Testis (tissue), 3 donors: ENCODE measurements around the gene TAX1BP3. TPM values are rescaled to one million over a fixed set of nuclear protein-coding genes. Genes with fewer than 3 reads are reported as not detected.

Experiments used
- DNase-seq: peaks from one replicate; pipeline ENCODE4 v3.0.0-alpha.2; 2019
- H3K27ac ChIP-seq, 2 donors: fragments of 200-600 bp; sonication (generic); one replicate each; pipeline ENCODE4 v1.5.1; 2019
- H3K27me3 ChIP-seq: fragments of 200-600 bp; sonication (generic); one replicate; pipeline ENCODE4 v1.5.1; 2019
- H3K36me3 ChIP-seq: fragments of 200-600 bp; sonication (generic); one replicate; pipeline ENCODE4 v1.5.1; 2017; ENCODE audit warnings: low read depth; ENCODE audit errors: missing control alignments
- H3K4me1 ChIP-seq: fragments of 200-600 bp; sonication (generic); one replicate; pipeline ENCODE4 v1.5.1; 2019
- H3K4me3 ChIP-seq, 2 donors: fragments of 200-600 bp; sonication (generic); one replicate each; pipeline ENCODE4 v1.5.1; 2017 to 2019
- H3K9me3 ChIP-seq: fragments of 200-600 bp; sonication (generic); one replicate; pipeline ENCODE4 v1.5.1; 2017
- POLR2A ChIP-seq: fragments of 450-650 bp; IDR thresholded peaks from one replicate; pipeline ENCODE4 v1.6.1; 2017; ENCODE audit warnings: antibody characterized with exemption, mild to moderate bottlenecking, moderate library complexity
- WGBS, 2 donors: methylation state at CpG; one replicate each; pipeline ENCODE4 v1.1.5; 2018; 5-methylcytosine and 5-hydroxymethylcytosine counted together
- intact Hi-C: fragments of 100-400 bp; cut with DNase I; formaldehyde crosslinking; loops from one replicate; pipeline ENCODE4 v1.15.1; 2023; ENCODE audit warnings: low total_unique reads
- polyA plus RNA-seq: library from polyadenylated mRNA; stranded (reverse); fragments of 350-450 nt; fragmentation: Illumina TruSeq; extraction: RNeasy Lipid Tissue Mini Kit (QIAGEN cat#74804); gene quantifications from one replicate; pipeline ENCODE4 v1.2.3, GENCODE V29; 2014; ENCODE audit warnings: low read depth, low replicate concordance; ENCODE audit not compliant: insufficient read depth
- total RNA-seq, 2 donors: library from RNA; depleted of rRNA; stranded (reverse); fragments of >200 nt; gene quantifications; one replicate each; pipeline ENCODE4 v1.2.3, GENCODE V29; 2016
- TF ChIP-seq, protein P1 (sequence below), 3 experiments: fragments of 450-650 bp in 2 of 3; fragments of 200-600 bp in 1 of 3; sonication (generic) in 1 of 3; IDR thresholded peaks; one replicate each; pipeline ENCODE4 v1.5.1; 2016 to 2019; ENCODE audit warnings: antibody characterized with exemption in 3 of 3, mild to moderate bottlenecking in 2 of 3, moderate library complexity in 1 of 3

Gene TAX1BP3
- total and polyA plus RNA-seq, 3 donors from 2014 or later, result 93.6 to 212 (median 150) TPM

DNA sequence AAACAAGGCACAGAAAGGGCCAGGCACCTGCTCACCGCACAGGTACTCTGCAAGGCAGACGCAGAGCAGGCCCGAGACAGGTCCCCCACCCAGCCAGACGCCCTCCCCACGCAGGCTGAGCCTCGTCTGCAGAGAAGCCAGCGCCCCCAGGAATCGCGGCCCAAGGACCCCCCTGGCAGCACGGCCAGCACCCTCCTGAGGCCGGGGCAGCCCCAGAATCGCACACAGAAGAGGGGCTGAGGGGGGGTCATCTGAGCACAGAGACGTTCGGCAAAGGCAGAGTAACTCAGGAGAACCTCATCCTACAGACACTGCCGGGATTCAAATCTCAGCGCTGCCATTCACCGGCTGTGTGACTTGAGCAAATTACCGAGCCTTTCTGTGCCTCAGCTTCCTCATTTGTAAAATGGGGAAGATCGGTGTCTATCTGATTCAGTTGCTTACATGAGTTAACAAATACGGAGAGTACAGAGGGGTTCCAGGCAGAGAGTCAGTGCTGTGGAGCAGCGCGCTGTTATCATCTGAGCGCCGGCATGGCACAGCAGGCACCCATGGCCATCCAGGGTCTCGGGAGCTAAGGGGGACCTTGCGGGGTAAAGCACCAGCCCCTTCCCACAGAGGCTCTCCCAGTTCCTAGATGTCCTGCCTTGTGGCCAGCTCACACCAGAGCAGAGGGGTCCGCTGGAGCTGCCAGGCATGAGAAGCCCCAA lies 10.6 kb upstream of the TAX1BP3 start:
- no peaks in the 10 kb centered on the region for H3K9me3 ChIP-seq
- no peaks in the 10 kb centered on the region for H3K4me1 ChIP-seq
- no peaks in the 10 kb centered on the region for H3K36me3 ChIP-seq
- H3K4me3 ChIP-seq, result no peak overlapping the region
- H3K27ac ChIP-seq, result no peak overlapping the region
- TF ChIP-seq POLR2A, result no peak
- TF ChIP-seq, protein P1, sequence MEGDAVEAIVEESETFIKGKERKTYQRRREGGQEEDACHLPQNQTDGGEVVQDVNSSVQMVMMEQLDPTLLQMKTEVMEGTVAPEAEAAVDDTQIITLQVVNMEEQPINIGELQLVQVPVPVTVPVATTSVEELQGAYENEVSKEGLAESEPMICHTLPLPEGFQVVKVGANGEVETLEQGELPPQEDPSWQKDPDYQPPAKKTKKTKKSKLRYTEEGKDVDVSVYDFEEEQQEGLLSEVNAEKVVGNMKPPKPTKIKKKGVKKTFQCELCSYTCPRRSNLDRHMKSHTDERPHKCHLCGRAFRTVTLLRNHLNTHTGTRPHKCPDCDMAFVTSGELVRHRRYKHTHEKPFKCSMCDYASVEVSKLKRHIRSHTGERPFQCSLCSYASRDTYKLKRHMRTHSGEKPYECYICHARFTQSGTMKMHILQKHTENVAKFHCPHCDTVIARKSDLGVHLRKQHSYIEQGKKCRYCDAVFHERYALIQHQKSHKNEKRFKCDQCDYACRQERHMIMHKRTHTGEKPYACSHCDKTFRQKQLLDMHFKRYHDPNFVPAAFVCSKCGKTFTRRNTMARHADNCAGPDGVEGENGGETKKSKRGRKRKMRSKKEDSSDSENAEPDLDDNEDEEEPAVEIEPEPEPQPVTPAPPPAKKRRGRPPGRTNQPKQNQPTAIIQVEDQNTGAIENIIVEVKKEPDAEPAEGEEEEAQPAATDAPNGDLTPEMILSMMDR (IDR thresholded peaks at IDR 0.05), result no peak
- DNase-seq, result no peak
- 75 to 88% methylated on average over 11 to 25 of the region's 27 CpGs for WGBS, 2 donors
- intact Hi-C loops, result no loop called here
- no peaks in the 10 kb centered on the region for H3K27me3 ChIP-seq

DNA sequence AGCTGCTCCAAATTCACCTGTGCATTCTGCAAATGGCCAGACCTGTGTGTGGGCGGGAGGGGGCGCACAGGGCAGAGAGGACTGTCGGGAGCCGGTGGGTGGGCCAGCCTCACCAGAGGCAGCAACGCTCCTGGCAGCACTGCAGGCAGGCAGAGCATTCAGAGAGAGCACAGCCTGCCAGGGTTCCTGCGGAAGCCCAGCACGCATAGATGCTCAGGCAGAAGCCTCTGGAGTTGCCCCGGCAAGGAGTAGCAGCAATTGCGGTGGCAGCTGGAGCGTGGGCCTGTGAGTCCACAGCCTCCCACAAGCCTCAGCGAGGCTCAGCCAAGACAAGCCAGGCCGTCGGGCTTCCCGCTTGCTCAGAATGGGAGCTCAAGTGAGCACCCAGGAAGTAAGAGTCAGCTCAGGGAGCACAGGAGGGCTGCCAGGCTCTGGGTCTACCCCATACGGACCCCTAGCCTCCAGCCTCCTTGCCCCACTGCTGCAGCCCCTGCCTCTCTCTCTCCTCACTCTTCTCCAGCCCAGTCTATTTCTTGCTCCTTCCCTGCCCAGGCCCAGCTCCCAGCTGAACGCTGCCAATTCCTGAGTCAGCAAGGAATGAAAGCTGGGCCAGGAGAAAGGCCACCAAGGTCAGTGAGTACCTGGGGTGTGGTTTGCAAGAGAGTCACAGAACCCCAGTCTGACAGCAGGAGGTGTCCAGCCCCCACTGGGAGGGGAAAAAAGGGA lies 9.9 kb upstream of the TAX1BP3 start:
- Histone ChIP-seq H3K9me3 (no peaks in the 10 kb centered on the region), H3K4me3 (no peak overlapping the region), H3K27ac (no peak overlapping the region), H3K36me3 (no peaks in the 10 kb centered on the region), H3K4me1 (no peaks in the 10 kb centered on the region), H3K27me3 (no peaks in the 10 kb centered on the region)
- TF ChIP-seq, protein P1 (IDR thresholded peaks at IDR 0.05), result no peak
- no peak for TF ChIP-seq POLR2A
- no peak for DNase-seq
- intact Hi-C loops, result no loop called here
- WGBS, 2 donors, result 49 to 71% methylated on average over 3 to 15 of the region's 16 CpGs

DNA sequence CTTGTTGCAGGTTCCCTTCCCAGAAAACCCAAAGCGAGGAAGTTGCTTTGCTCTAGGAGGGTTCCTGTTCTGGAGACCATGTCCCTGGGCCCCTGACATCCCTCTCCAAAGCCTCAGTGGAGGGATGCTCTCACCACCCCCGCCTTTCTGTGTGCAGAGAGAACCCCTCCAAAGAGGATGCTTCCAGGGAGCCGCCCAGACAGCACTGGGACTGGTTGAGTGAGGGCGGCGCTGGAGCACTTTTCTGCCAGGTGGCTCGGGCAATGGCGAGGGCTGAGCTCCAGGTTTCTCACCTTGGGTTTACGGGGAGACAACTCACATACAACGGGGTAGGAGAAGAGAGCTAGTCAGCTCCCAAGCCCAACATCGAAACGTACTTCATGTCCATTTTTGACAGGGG lies 7.5 kb upstream of the TAX1BP3 start:
- no peak for TF ChIP-seq POLR2A
- TF ChIP-seq, protein P1 (IDR thresholded peaks at IDR 0.05), result no peak
- WGBS, 2 donors, result 88 to 89% methylated on average over 11 of the region's 11 CpGs
- Histone ChIP-seq H3K4me3 (no peak overlapping the region), H3K27ac (no peak overlapping the region), H3K27me3 (no peaks in the 10 kb centered on the region), H3K36me3 (no peaks in the 10 kb centered on the region), H3K4me1 (no peaks in the 10 kb centered on the region), H3K9me3 (no peaks in the 10 kb centered on the region)
- DNase-seq, result no peak
- intact Hi-C loops, result no loop called here

DNA sequence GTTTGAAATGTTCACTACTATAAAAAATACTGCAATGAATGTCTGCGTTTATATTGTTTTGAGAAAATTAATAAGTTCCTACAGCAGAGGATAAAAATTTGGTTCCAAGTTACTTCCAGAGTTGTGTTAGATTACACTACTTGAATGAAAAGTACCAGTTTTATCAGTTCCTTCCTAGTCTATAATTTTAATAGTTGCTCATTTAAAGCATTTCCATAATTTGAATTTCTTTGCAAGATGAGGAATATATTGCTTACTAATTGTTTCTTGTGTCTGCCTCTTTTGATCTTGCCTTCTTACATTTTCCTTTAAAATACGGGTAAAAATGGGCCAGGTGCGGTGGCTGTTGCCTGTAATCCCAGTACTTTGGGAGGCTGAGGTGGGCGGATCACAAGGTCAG lies 4.2 kb upstream of the TAX1BP3 start:
- Histone ChIP-seq H3K27ac (no peak overlapping the region), H3K4me1 (peaks cover 9% of the 10 kb centered on the region), H3K27me3 (no peaks in the 10 kb centered on the region), H3K4me3 (no peak overlapping the region), H3K9me3 (no peaks in the 10 kb centered on the region), H3K36me3 (no peaks in the 10 kb centered on the region)
- intact Hi-C loops, result no loop called here
- DNase-seq, result no peak
- TF ChIP-seq, protein P1 (IDR thresholded peaks at IDR 0.05), result no peak
- no peak for TF ChIP-seq POLR2A
- 97 to 99% methylated on average over 4 of the region's 4 CpGs for WGBS, 2 donors
